NB4 (cell line): ENCODE results near the gene VANGL1.

Source experiments
- DNase-seq: peaks from one replicate; pipeline ENCODE4 v3.0.0; 2010; ENCODE audit warnings: low read depth
- H3K4me3 ChIP-seq: one replicate; pipeline ENCODE4 v1.5.1; 2011; ENCODE audit warnings: mild to moderate bottlenecking, low read depth, low read length, moderate library complexity
- CTCF ChIP-seq: IDR thresholded peaks from one replicate; pipeline ENCODE4 v1.5.1; 2012; ENCODE audit warnings: low read depth, low read length
- MAX ChIP-seq: IDR thresholded peaks from 2 replicates; pipeline ENCODE4 v1.6.1; 2011; ENCODE audit warnings: low read depth, low read length
- MYC ChIP-seq: IDR thresholded peaks from 2 replicates; pipeline ENCODE4 v1.6.1; 2011; ENCODE audit warnings: low read depth, low read length
- POLR2A ChIP-seq: IDR thresholded peaks from 2 replicates; pipeline ENCODE4 v1.6.1; 2011; ENCODE audit warnings: mild to moderate bottlenecking; ENCODE audit not compliant: insufficient read length; ENCODE audit errors: extremely low read depth

VANGL1 gene

DNA sequence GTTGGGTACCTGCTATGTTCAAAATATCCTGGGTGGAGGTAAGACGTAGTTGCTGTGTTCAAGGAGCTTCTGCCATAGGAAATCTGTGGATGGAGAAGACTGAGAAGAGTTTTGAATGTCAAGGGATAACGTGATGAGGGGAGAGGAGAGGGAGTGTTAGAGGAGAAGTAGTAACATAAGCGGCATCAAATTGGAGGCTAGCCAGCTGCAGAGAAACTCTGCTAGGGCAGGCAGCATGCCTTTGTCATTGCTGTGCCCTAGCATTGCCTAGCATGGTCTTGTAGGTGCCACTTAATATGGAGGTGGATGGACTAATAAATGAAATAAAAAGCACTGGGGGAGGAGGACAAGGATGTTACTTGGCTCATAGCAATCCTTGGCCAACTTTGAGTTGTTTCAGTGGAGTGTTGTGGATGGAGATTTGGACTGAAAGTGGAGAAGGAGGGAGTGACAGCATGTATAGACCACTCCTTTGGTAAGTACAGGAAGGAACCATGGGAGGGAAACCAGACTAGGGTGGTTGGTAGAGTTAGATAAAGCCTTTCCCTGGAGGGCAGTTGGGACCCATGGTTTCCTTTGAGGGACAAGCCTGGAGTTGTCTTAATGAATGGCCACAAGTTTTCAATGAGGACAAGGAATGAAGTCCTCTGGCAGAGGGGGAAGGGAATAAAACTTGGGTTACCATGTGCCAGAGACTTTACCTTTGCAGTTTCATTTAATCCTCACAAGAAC, 6.3 kb downstream of the VANGL1 start:
- TF ChIP-seq CTCF (no peak), POLR2A (no peak), MAX (no peak), MYC (no peak)
- no peak for DNase-seq
- no peak overlapping the region for H3K4me3 ChIP-seq

GRCh38 chr1:115648717-115649691, 7.2 kb downstream of the VANGL1 start:
- no peak for DNase-seq
- TF ChIP-seq MAX (no peak), CTCF (no peak), MYC (no peak), POLR2A (no peak)
- H3K4me3 ChIP-seq: no peak overlapping the region

DNA sequence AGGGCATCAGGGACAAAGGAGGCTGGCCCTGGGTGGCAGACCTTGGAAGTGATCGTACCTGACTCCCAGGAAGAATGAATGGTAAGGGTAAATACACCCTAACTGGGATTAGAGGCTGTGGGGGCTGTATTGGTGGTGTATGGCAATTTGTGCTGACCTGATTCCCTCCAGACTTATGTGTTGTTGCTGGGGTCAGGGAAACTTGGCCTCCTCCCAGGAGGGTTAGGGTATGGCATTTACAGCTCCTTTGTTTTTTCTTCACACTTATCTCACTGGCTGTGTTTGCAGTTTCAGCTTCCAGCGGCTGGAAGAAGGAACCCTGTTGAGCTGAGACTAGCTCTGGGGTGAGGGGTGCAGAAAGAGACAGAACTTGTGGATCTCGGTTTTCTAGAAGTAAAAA, 8.2 kb downstream of the VANGL1 start:
- no peak for TF ChIP-seq CTCF
- no peak for TF ChIP-seq MYC
- no peak for TF ChIP-seq MAX
- TF ChIP-seq POLR2A: no peak
- DNase-seq: no peak
- no peak overlapping the region for H3K4me3 ChIP-seq

- TF ChIP-seq MYC: no peak
- no peak for DNase-seq
- no peak overlapping the region for H3K4me3 ChIP-seq
These were observed 9.2 kb downstream of the VANGL1 start for GRCh38 chr1:115650961-115651360.

DNA sequence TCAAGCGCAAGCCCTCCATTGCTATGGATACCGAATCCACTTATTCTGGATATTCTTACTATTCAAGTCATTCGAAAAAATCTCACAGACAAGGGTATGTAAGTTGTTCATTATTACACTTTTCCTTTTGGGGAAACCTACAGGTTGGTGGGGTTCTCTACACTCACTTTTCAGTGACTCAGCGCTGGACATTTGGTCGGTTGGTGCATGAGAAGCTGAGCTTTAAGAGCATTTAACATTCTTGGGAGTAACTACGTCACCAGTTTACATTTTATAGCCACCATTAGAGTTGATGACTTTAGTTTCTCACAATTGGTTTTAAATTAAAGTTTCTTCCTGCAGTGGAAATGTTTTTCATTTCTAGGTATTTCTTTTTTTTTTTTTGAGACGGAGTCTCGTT, 9.6 kb downstream of the VANGL1 start:
- no peak for DNase-seq
- TF ChIP-seq MYC (no peak), CTCF (no peak), MAX (no peak), POLR2A (no peak)
- H3K4me3 ChIP-seq: no peak overlapping the region

DNA sequence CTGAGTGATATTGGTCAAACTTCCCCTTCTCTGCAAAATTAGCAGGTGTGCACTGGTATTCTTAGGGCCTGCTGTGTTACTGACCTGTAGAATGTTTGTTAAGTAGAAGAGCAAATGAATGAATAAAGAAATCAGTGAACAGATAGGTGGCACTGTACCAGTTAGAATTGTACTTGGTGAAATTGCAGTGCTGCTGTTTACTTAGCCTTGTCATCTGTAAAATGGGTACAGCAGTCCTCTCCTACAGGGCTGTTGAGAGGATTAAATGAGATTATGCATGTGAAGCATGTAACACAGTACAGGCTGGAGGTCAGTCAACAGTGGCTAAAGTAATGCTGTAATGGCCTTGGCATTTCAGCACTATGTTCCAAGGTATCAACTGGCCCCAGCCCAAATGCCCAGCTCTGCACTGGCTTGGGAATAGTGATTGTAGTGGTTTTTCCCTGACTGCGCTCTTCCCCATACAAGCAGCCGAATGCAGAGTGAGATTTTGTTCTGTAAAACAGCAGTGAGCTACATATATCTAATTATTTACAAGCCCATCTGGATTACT, 10.5 kb downstream of the VANGL1 start:
- H3K4me3 ChIP-seq: no peak overlapping the region
- no peak for DNase-seq
- TF ChIP-seq POLR2A (no peak), MYC (no peak), CTCF (no peak), MAX (no peak)
